ENCODE data around the gene ADSS1. TPM values are rescaled to one million over a fixed set of nuclear protein-coding genes. Genes with fewer than 3 reads are reported as not detected.

ADSS1 gene
- total RNA-seq, 1 experiment from 2014 or later = 9.9 TPM

DNA sequence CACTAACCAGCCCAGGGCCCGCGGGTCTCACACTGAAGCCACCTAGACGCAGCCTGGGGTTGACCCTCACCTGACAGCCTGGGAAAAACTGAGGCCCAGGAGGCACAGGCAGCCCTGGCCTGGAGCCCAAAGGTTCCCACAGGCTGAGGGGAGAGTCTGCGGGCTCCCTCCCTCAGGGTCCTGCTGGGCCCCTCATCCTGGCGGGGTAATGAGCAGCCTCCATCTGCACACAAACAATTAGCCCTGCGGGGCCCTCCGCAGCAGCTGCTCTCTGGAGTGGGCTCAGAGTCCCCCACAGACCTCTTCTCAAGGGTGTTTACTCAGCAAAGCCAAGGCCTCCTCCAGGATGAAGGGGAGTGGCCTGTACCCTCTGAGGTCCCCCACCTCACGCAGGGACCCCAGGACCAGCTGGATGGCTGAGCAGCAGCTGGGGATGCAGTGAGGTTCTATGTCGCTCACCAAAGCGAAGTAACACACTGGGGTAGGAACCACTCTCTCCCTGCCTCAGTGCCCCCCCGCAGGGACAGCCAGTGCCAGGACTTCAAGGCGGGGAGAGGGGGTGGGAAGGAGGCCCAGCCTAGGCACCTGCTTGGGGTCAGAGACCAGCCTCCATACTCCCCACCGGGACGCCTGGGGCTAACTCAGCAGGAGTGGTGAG lies 64.3 kb downstream of the ADSS1 start:
- ChIA-PET RAD21 (ENCODE audit: low non-redundant PET in 1 of 2, low total read pairs in 2 of 2, uncharacterized antibody in 2 of 2, unreplicated experiment in 2 of 2) (no interaction called here), CTCF (no interaction called here), POLR2A (no interaction called here)
- no peak overlapping the region for H3K4me3 ChIP-seq (replicated peaks in 1 of 2; ENCODE audit: low read depth in 1 of 2, low read length in 2 of 2)
- no peaks in the 10 kb centered on the region for H3K9me2 ChIP-seq (ENCODE audit: insufficient read depth)
- ATAC-seq = no peak
- no peaks in the 10 kb centered on the region for H4K20me1 ChIP-seq (ENCODE audit: insufficient read depth)
- no peaks in the 10 kb centered on the region for H3K9me3 ChIP-seq (ENCODE audit: control insufficient read depth in 1 of 2, insufficient read depth in 1 of 2, low read depth in 1 of 2, low read length in 2 of 2)
- BruUV-seq (replicated peaks) = no TSS peak
- H3K4me2 ChIP-seq (ENCODE audit: low read length) = no peak overlapping the region
- H3K27ac ChIP-seq (ENCODE audit: low read depth, low read length) = no peak overlapping the region; the same call in 1 of the 2 replicates
- H3K36me3 ChIP-seq (ENCODE audit: control insufficient read depth in 1 of 2, insufficient read depth in 2 of 2, low read length in 2 of 2) = peaks cover 8 to 12% of the 10 kb centered on the region in 2 experiments
- DNase-seq (ENCODE audit: low read depth, low spot score) = no peak
- TF ChIP-seq SRF (IDR thresholded peaks at IDR 0.05; ENCODE audit: low read depth) (no peak), EZH2phosphoT487 (IDR thresholded peaks at IDR 0.05; ENCODE audit: borderline replicate concordance) (no peak), TCF7L2 (IDR thresholded peaks at IDR 0.05; ENCODE audit: borderline replicate concordance, extremely low read depth, insufficient read depth, insufficient read length) (no peak), POLR2A (IDR thresholded peaks at IDR 0.05; ENCODE audit: borderline replicate concordance, extremely low read depth, insufficient read depth, insufficient read length) (no peak), FOSL1 (IDR thresholded peaks at IDR 0.05; ENCODE audit: low read depth) (no peak), EZH2 (IDR thresholded peaks at IDR 0.05) (no peak), RAD21 (IDR thresholded peaks at IDR 0.05; ENCODE audit: low read depth) (no peak), POLR2AphosphoS5 (IDR thresholded peaks at IDR 0.05; ENCODE audit: low read depth, low read length) (no peak)
- TF ChIP-seq, protein P1, sequence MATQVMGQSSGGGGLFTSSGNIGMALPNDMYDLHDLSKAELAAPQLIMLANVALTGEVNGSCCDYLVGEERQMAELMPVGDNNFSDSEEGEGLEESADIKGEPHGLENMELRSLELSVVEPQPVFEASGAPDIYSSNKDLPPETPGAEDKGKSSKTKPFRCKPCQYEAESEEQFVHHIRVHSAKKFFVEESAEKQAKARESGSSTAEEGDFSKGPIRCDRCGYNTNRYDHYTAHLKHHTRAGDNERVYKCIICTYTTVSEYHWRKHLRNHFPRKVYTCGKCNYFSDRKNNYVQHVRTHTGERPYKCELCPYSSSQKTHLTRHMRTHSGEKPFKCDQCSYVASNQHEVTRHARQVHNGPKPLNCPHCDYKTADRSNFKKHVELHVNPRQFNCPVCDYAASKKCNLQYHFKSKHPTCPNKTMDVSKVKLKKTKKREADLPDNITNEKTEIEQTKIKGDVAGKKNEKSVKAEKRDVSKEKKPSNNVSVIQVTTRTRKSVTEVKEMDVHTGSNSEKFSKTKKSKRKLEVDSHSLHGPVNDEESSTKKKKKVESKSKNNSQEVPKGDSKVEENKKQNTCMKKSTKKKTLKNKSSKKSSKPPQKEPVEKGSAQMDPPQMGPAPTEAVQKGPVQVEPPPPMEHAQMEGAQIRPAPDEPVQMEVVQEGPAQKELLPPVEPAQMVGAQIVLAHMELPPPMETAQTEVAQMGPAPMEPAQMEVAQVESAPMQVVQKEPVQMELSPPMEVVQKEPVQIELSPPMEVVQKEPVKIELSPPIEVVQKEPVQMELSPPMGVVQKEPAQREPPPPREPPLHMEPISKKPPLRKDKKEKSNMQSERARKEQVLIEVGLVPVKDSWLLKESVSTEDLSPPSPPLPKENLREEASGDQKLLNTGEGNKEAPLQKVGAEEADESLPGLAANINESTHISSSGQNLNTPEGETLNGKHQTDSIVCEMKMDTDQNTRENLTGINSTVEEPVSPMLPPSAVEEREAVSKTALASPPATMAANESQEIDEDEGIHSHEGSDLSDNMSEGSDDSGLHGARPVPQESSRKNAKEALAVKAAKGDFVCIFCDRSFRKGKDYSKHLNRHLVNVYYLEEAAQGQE (IDR thresholded peaks at IDR 0.05; ENCODE audit: low read depth) = no peak
- TF ChIP-seq, protein P2, sequence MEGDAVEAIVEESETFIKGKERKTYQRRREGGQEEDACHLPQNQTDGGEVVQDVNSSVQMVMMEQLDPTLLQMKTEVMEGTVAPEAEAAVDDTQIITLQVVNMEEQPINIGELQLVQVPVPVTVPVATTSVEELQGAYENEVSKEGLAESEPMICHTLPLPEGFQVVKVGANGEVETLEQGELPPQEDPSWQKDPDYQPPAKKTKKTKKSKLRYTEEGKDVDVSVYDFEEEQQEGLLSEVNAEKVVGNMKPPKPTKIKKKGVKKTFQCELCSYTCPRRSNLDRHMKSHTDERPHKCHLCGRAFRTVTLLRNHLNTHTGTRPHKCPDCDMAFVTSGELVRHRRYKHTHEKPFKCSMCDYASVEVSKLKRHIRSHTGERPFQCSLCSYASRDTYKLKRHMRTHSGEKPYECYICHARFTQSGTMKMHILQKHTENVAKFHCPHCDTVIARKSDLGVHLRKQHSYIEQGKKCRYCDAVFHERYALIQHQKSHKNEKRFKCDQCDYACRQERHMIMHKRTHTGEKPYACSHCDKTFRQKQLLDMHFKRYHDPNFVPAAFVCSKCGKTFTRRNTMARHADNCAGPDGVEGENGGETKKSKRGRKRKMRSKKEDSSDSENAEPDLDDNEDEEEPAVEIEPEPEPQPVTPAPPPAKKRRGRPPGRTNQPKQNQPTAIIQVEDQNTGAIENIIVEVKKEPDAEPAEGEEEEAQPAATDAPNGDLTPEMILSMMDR (IDR thresholded peaks at IDR 0.05 in 2 of 3, conservative IDR thresholded peaks at IDR 0.05 in 1 of 3; ENCODE audit: borderline replicate concordance in 1 of 3, insufficient read depth in 1 of 3, low read depth in 2 of 3, low read length in 2 of 3) = no peak
- TF ChIP-seq, protein P3, sequence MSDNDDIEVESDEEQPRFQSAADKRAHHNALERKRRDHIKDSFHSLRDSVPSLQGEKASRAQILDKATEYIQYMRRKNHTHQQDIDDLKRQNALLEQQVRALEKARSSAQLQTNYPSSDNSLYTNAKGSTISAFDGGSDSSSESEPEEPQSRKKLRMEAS (IDR thresholded peaks at IDR 0.05) = no peak
- no peak overlapping the region for H3K9ac ChIP-seq (ENCODE audit: low read length)
- H3K4me1 ChIP-seq (ENCODE audit: control insufficient read depth in 1 of 2, insufficient read depth in 2 of 2, low read length in 2 of 2) = peaks cover 4 to 7% of the 10 kb centered on the region in 2 experiments; a peak in 3 of 4 replicates
- intact Hi-C loops (cut with micrococcal nuclease) = no loop called here
- no peak overlapping the region for H2AFZ ChIP-seq (ENCODE audit: low read depth, low read length, poor library complexity, severe bottlenecking)
- H3K79me2 ChIP-seq (ENCODE audit: insufficient read depth, low read length) = peaks cover 70% of the 10 kb centered on the region
- no peaks in the 10 kb centered on the region for H3K27me3 ChIP-seq (ENCODE audit: insufficient read depth, low read length)
